Stimulated activated CD4-positive, alpha-beta T cell treated with anti-CD3 and anti-CD28 coated beads, Interleukin-1b, Interleukin-23, amount 100 ng/mL, for 4 hours (primary cell): ENCODE results near the gene PTPN3.
"Not testable (repeated sequence)": the region's sequence is repeated elsewhere in the genome, so short reads cannot be mapped to it uniquely, and the experiment has no call there.

Source experiments
- DNase-seq, 2 donors: peaks; one replicate each; pipeline ENCODE4 v3.0.0-alpha.2; 2020; ENCODE audit warnings: low read depth in 2 of 2

PTPN3 gene

GRCh38 chr9:109401169-109401989 is 96.7 kb downstream of the PTPN3 start:
- no peak for DNase-seq

DNA sequence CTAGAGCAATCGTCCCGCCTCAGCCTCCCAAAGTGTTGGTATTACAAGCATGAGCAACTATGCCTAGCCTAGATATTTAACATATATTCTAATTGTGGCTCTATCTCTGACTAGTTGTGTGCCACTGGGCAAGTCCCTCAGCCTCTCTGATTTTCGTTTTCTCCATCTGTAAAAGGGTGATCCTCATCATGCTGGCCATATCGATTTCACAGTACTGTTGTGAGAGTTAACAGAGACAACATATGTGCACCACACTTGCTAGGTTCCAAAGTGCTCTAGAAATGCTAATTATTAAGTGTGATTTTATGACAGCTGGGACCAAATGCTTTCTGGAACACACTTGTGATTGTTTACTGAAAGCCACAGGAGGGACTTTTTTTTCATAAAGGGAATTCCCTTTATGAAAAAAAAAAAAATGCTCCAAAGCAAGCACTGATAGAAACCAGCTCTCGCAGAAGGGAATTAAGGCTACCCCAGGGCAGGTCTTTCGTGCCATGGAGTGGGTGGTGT is 98.8 kb downstream of the PTPN3 start:
- no peak for DNase-seq

DNA sequence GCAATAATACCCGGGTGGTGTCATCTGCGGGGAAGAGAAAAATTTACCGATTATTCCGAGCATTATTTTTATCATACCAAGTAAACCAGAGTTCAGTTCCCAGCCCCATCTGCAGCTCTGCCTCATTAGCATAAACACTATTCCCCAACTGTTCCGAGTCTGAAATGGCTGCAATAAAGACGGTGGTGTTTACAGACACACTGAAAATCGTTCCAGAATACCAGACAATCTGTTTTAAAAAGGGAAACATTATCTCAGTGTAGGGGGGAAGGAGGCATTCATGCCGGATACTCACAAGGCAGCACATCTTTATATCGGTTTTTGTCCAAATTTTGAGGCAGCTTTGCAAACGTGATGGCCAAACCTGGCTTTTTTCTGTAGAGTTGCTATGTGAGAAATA is 106.9 kb downstream of the PTPN3 start:
- DNase-seq = no peak

DNA sequence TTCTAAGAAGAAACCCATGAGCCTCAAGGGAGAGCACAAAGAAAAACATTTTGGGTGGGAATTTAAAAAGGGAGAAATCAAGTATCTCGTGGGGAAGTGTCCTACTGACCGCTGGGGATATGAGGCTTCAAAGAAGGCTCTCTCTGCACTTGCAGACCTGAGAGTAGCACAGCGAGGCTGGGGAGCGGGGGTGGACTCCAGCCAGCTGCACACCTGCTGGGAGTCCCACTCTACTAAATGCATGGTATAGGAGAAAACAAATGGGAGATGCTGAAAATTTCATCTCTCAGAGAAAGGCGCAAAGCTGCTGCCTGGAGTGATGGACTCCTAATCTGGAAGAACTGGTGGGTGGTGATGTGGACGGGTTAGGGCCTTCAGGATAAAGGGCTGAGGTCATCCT is 110.3 kb downstream of the PTPN3 start:
- DNase-seq = no peak

DNA sequence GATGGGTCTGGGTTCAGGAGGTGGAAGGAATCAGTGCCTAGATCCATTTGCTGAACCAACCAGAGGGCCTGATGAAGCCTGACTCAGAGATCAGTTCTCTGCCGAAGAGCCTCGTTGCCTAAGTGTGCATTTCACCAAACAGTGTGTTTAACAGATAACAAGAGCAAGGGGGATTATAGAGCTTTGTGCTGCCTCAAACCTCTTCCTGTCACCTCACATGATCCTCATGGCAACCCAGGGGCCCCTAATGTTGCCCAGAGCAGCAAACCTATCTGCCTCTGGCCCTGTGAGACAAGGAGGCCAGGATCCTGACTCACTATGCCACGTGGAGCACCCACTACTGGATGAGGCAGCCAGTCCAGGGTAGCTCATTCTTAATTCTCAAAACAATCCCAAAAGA is 110.9 kb downstream of the PTPN3 start:
- DNase-seq = no peak

DNA sequence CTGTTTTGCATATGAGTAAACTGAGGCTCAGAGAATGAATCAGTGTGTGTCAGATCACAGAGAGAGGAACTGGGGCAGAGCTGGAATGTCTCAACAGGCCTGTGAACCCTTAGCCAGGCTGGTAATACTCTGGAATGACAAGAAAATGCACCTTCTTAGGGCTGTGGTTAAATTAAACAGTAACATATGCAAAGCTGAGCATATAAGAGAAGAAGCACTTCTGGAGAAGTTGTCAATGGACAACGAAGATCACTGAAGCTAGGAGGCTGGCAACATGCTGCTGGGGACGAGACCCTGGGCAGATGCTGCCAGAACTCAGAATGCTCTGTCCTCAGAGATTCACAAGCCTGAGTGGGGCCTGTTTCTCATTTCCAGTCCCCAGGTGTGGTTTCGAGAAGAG is 112.6 kb downstream of the PTPN3 start:
- no peak for DNase-seq

DNA sequence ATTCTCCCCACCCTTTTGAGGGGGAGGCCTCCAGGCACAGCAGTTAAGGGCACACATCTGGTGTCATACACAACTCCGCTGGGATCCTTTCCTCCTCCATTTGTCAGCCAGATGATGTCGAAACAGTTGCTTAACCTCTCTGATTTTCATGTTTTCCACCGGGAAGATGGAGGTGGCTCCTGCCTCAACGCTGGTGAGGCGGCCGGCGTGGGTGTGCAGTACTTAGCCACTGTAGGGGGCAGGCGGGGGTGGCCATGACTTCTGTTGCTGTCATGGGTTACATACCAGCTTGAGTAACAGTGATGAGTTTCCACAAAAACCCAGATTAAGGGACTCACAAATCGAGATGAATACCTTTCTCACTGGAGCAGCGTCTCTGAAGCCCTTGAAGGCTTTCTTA is 114.2 kb downstream of the PTPN3 start:
- DNase-seq = no peak

GRCh38 chr9:109383356-109383755 is 114.8 kb downstream of the PTPN3 start:
- DNase-seq = no peak

DNA sequence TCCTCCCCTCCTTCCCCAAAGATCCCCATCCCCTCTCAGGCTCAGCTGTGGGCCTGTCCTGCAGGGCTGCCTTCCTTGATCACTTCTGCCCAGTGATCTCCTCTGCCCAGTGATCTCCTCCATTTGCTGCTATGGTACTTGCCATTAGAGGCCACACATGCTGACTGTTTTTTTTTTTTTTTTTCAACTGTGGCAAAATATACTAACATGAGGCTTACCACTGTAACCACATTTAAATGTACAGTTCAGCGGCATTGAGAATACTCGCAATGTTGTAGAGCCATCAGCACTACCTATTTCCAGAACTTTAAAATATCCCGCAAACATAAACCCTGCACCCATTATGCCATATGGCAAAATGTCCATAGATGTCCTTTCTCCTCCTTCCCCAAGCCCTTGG is 115.5 kb downstream of the PTPN3 start:
- no peak for DNase-seq

- DNase-seq = no peak
Observed at GRCh38 chr9:109382182-109382581, 115.9 kb downstream of the PTPN3 start.

GRCh38 chr9:109381011-109381729 is 116.9 kb downstream of the PTPN3 start:
- DNase-seq = no peak

DNA sequence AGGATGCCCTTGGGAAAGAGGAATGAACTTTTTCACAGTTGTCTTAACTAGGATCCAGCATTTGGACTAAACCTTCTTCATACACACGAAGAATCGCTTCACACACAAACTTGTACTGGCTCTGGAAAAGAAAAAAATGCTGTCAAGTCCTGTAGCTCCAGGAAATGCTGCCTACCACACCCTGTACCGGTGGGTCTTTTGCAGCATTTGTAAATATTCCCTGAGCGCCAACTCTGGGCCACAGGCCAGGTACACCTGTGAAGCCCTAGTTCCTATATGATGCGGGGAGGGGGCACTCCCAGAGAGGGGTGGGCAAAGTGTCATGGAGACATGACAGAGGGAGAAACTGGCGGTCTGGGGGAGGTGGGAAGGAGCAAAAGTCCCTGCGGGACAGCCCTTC is 118.6 kb downstream of the PTPN3 start:
- DNase-seq = no peak

- no peak for DNase-seq
Observed at GRCh38 chr9:109378316-109378715, 119.8 kb downstream of the PTPN3 start.

GRCh38 chr9:109372246-109372645 is 125.9 kb downstream of the PTPN3 start:
- no peak for DNase-seq

DNA sequence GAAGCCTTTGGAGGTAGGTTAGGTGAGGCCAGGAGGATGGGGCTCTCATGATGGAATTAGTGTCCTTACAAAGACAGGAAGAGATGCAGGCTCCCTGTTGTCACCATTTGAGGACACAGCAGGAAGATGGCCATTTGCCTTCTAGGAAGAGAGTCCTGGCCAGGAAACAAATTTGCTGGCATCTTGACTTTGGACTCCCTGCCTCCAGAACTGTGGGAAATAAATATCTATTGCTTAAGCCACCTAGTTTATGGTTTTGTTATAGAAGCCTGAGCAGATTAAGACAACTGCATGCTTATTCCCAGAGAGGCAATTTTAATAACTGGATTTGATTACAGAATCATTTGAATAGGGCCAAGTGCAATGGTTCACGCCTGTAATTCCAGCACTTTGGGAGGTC is 126.7 kb downstream of the PTPN3 start:
- no peak for DNase-seq

DNA sequence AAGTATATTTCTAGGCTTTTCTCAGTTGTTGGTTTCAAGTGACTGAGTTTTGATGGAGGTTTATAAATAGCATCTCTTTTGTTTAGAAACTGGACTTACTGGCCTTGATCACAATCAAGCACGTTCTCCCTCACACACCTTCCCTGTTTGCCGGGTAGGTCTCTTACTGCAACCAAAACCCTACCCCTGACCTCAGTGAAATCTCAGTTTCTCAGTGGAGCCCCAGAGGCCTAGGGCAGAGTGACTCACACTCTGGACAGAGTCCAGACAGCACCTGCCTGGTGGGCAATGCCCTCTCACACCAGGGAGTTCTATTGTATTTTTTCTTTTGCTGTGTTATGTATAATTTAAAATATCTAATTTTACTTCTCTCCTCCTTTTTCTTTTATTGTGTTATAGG is 128.8 kb downstream of the PTPN3 start:
- no peak for DNase-seq

- no peak for DNase-seq
Observed at GRCh38 chr9:109360771-109361170, 137.3 kb downstream of the PTPN3 start.

GRCh38 chr9:109358968-109359603 is 139.0 kb downstream of the PTPN3 start:
- not testable (repeated sequence) for DNase-seq

DNA sequence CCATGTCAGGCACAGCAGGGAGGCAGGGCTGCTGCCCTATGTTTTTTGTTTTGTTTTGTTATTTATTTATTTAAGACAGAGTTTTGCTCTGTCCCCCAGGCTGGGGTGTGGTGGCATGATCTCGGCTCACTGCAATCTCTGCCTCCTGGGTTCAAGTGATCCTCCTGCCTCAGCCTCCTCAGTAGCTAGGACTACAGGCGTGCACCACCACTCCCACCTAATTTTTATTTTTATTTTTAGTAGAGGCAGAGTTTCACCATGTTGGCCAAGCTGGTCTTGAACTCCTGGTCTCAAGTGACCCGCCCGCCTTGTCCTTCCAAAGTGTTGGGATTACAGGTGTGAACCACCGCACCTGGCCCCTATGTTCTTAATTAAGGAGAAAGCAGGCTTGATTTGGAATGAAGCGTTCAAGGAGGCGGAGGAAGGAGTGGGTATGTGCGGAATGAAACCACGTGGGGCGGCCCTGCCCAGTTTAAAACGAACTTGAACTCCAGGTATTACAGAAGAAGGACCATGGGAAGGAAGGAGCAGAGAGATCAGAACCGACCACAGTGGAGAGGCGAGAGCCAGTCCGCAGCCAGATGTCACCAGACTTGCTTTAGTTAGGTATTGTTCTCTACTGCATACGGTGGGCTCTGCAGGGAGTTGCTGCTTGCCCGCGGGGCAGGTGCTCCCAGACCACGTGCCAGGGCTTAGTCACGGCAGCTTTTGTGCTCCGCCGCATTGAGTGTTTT is 142.4 kb downstream of the PTPN3 start:
- no peak for DNase-seq

- DNase-seq = no peak
Observed at GRCh38 chr9:109354190-109354589, 143.9 kb downstream of the PTPN3 start.

- no peak for DNase-seq
Observed at GRCh38 chr9:109351032-109351431, 147.1 kb downstream of the PTPN3 start.

DNA sequence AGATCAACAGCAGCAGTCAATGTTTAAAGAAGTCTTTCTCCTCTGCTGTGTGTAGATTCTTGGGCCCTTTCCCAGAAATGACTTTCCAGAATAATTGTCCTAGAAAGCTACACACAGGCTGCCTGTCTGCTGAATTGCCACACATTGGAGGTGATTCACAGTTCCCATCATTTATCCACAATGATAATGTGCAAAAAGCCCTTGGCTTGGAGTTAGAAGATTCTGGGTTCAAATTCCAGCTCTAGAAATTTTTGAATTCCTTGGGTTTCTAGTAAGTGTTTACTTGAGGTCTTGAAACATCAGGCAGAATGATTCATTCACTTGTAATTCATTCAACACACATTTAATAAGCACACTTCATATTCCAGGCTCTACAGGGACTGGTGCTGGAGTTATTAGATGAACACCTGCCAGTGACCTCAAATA is 148.7 kb downstream of the PTPN3 start:
- no peak for DNase-seq
